Measurements from ENCODE around the gene TIMM10. TPM values are rescaled to one million over a fixed set of nuclear protein-coding genes. Genes with fewer than 3 reads are reported as not detected.

TIMM10 gene
- total and polyA plus RNA-seq, 2 donors = 46.3 to 49.3 TPM

GRCh38 chr11:57484141-57484710 lies 46.3 kb downstream of the TIMM10 start:
- Histone ChIP-seq H3K36me3 (ENCODE audit: control insufficient read depth in 2 of 2, insufficient read depth in 2 of 2, low read length in 1 of 2) (no peaks in the 10 kb centered on the region), H3K27me3 (ENCODE audit: control insufficient read depth in 2 of 2, insufficient read depth in 1 of 2, low read length in 1 of 2) (peaks cover 27 to 57% of the 10 kb centered on the region in 2 donors), H3K4me3 (ENCODE audit: low read length in 2 of 2) (no peak overlapping the region), H3K27ac (ENCODE audit: low read depth in 1 of 2, low read length in 1 of 2) (no peak overlapping the region), H3K4me1 (ENCODE audit: control insufficient read depth in 2 of 2, insufficient read depth in 2 of 2, low read length in 2 of 2) (peaks cover 7 to 16% of the 10 kb centered on the region in 2 donors), H3K9me3 (ENCODE audit: control insufficient read depth in 2 of 2, insufficient read depth in 1 of 2, low read length in 1 of 2) (no peaks in the 10 kb centered on the region)
- no peak for DNase-seq (ENCODE audit: low read depth in 6 of 9, low spot score in 9 of 9)
- 31% methylated on average over 7 of the region's 7 CpGs for WGBS

GRCh38 chr11:57483562-57483918 lies 47.0 kb downstream of the TIMM10 start:
- H3K4me3 ChIP-seq (ENCODE audit: low read length in 2 of 2) = no peak overlapping the region
- no peak overlapping the region for H3K27ac ChIP-seq (ENCODE audit: low read depth in 1 of 2, low read length in 1 of 2)
- H3K36me3 ChIP-seq (ENCODE audit: control insufficient read depth in 2 of 2, insufficient read depth in 2 of 2, low read length in 1 of 2) = no peaks in the 10 kb centered on the region
- peaks cover 27 to 64% of the 10 kb centered on the region in 2 donors for H3K27me3 ChIP-seq (ENCODE audit: control insufficient read depth in 2 of 2, insufficient read depth in 1 of 2, low read length in 1 of 2)
- 89% methylated on average over 3 of the region's 3 CpGs for WGBS
- H3K9me3 ChIP-seq (ENCODE audit: control insufficient read depth in 2 of 2, insufficient read depth in 1 of 2, low read length in 1 of 2) = no peaks in the 10 kb centered on the region
- H3K4me1 ChIP-seq (ENCODE audit: control insufficient read depth in 2 of 2, insufficient read depth in 2 of 2, low read length in 2 of 2) = peaks cover 7 to 16% of the 10 kb centered on the region in 2 donors
- DNase-seq (ENCODE audit: low read depth in 6 of 9, low spot score in 9 of 9) = no peak

- Histone ChIP-seq H3K4me1 (ENCODE audit: control insufficient read depth in 2 of 2, insufficient read depth in 2 of 2, low read length in 2 of 2) (peaks cover 7 to 16% of the 10 kb centered on the region in 2 donors), H3K36me3 (ENCODE audit: control insufficient read depth in 2 of 2, insufficient read depth in 2 of 2, low read length in 1 of 2) (no peaks in the 10 kb centered on the region), H3K4me3 (ENCODE audit: low read length in 2 of 2) (peak overlapping the region; percentile 17 to 40), H3K27me3 (ENCODE audit: control insufficient read depth in 2 of 2, insufficient read depth in 1 of 2, low read length in 1 of 2) (peaks cover 27 to 69% of the 10 kb centered on the region in 2 donors), H3K9me3 (ENCODE audit: control insufficient read depth in 2 of 2, insufficient read depth in 1 of 2, low read length in 1 of 2) (no peaks in the 10 kb centered on the region), H3K27ac (ENCODE audit: low read depth in 1 of 2, low read length in 1 of 2) (no peak overlapping the region)
- WGBS = 4% methylated on average over 52 of the region's 52 CpGs
- peak in 3 of 9 donors; percentile 47 to 61 (median 58) for DNase-seq (ENCODE audit: low read depth in 6 of 9, low spot score in 9 of 9)
These were observed 47.6 kb downstream of the TIMM10 start for GRCh38 chr11:57482782-57483561.

- Histone ChIP-seq H3K9me3 (ENCODE audit: control insufficient read depth in 2 of 2, insufficient read depth in 1 of 2, low read length in 1 of 2) (no peaks in the 10 kb centered on the region), H3K27me3 (ENCODE audit: control insufficient read depth in 2 of 2, insufficient read depth in 1 of 2, low read length in 1 of 2) (peaks cover 32 to 78% of the 10 kb centered on the region in 2 donors), H3K4me3 (ENCODE audit: low read length in 2 of 2) (peak overlapping the region; percentile 17 to 40), H3K27ac (ENCODE audit: low read depth in 1 of 2, low read length in 1 of 2) (no peak overlapping the region), H3K4me1 (ENCODE audit: control insufficient read depth in 2 of 2, insufficient read depth in 2 of 2, low read length in 2 of 2) (peaks cover 7 to 16% of the 10 kb centered on the region in 2 donors), H3K36me3 (ENCODE audit: control insufficient read depth in 2 of 2, insufficient read depth in 2 of 2, low read length in 1 of 2) (no peaks in the 10 kb centered on the region)
- no peak for DNase-seq (ENCODE audit: low read depth in 6 of 9, low spot score in 9 of 9)
- 31% methylated on average over 44 of the region's 44 CpGs for WGBS
These were observed 48.4 kb downstream of the TIMM10 start for GRCh38 chr11:57481915-57482781.

GRCh38 chr11:57481315-57481714 lies 49.2 kb downstream of the TIMM10 start:
- Histone ChIP-seq H3K27me3 (ENCODE audit: control insufficient read depth in 2 of 2, insufficient read depth in 1 of 2, low read length in 1 of 2) (peaks cover 40 to 86% of the 10 kb centered on the region in 2 donors), H3K36me3 (ENCODE audit: control insufficient read depth in 2 of 2, insufficient read depth in 2 of 2, low read length in 1 of 2) (no peaks in the 10 kb centered on the region), H3K4me1 (ENCODE audit: control insufficient read depth in 2 of 2, insufficient read depth in 2 of 2, low read length in 2 of 2) (peaks cover 13 to 22% of the 10 kb centered on the region in 2 donors), H3K9me3 (ENCODE audit: control insufficient read depth in 2 of 2, insufficient read depth in 1 of 2, low read length in 1 of 2) (no peaks in the 10 kb centered on the region), H3K27ac (ENCODE audit: low read depth in 1 of 2, low read length in 1 of 2) (no peak overlapping the region), H3K4me3 (ENCODE audit: low read length in 2 of 2) (no peak overlapping the region)
- DNase-seq (ENCODE audit: low read depth in 6 of 9, low spot score in 9 of 9) = no peak
- 54% methylated on average over 2 of the region's 2 CpGs for WGBS

GRCh38 chr11:57480409-57481137 lies 50.0 kb downstream of the TIMM10 start:
- Histone ChIP-seq H3K4me3 (ENCODE audit: low read length in 2 of 2) (no peak overlapping the region), H3K27ac (ENCODE audit: low read depth in 1 of 2, low read length in 1 of 2) (no peak overlapping the region), H3K9me3 (ENCODE audit: control insufficient read depth in 2 of 2, insufficient read depth in 1 of 2, low read length in 1 of 2) (peaks cover 0 to 3% of the 10 kb centered on the region in 2 donors), H3K4me1 (ENCODE audit: control insufficient read depth in 2 of 2, insufficient read depth in 2 of 2, low read length in 2 of 2) (peaks cover 18 to 28% of the 10 kb centered on the region in 2 donors), H3K36me3 (ENCODE audit: control insufficient read depth in 2 of 2, insufficient read depth in 2 of 2, low read length in 1 of 2) (no peaks in the 10 kb centered on the region), H3K27me3 (ENCODE audit: control insufficient read depth in 2 of 2, insufficient read depth in 1 of 2, low read length in 1 of 2) (peaks cover 48 to 93% of the 10 kb centered on the region in 2 donors)
- 57% methylated on average over 9 of the region's 9 CpGs for WGBS
- peak in 3 of 9 donors; percentile 35 to 64 (median 61) for DNase-seq (ENCODE audit: low read depth in 6 of 9, low spot score in 9 of 9)

- no peak for DNase-seq (ENCODE audit: low read depth in 6 of 9, low spot score in 9 of 9)
- H3K4me3 ChIP-seq (ENCODE audit: low read length in 2 of 2) = no peak overlapping the region
- peaks cover 49 to 96% of the 10 kb centered on the region in 2 donors for H3K27me3 ChIP-seq (ENCODE audit: control insufficient read depth in 2 of 2, insufficient read depth in 1 of 2, low read length in 1 of 2)
- H3K4me1 ChIP-seq (ENCODE audit: control insufficient read depth in 2 of 2, insufficient read depth in 2 of 2, low read length in 2 of 2) = peaks cover 20 to 30% of the 10 kb centered on the region in 2 donors
- WGBS = 79% methylated on average over 4 of the region's 4 CpGs
- H3K27ac ChIP-seq (ENCODE audit: low read depth in 1 of 2, low read length in 1 of 2) = no peak overlapping the region
- H3K36me3 ChIP-seq (ENCODE audit: control insufficient read depth in 2 of 2, insufficient read depth in 2 of 2, low read length in 1 of 2) = no peaks in the 10 kb centered on the region
- peaks cover 0 to 3% of the 10 kb centered on the region in 2 donors for H3K9me3 ChIP-seq (ENCODE audit: control insufficient read depth in 2 of 2, insufficient read depth in 1 of 2, low read length in 1 of 2)
These were observed 50.6 kb downstream of the TIMM10 start for GRCh38 chr11:57479911-57480310.

- WGBS = 86% methylated on average over 11 of the region's 11 CpGs
- Histone ChIP-seq H3K9me3 (ENCODE audit: control insufficient read depth in 2 of 2, insufficient read depth in 1 of 2, low read length in 1 of 2) (peaks cover 0 to 3% of the 10 kb centered on the region in 2 donors), H3K4me3 (ENCODE audit: low read length in 2 of 2) (no peak overlapping the region), H3K36me3 (ENCODE audit: control insufficient read depth in 2 of 2, insufficient read depth in 2 of 2, low read length in 1 of 2) (no peaks in the 10 kb centered on the region), H3K27ac (ENCODE audit: low read depth in 1 of 2, low read length in 1 of 2) (no peak overlapping the region), H3K4me1 (ENCODE audit: control insufficient read depth in 2 of 2, insufficient read depth in 2 of 2, low read length in 2 of 2) (peaks cover 28 to 38% of the 10 kb centered on the region in 2 donors), H3K27me3 (ENCODE audit: control insufficient read depth in 2 of 2, insufficient read depth in 1 of 2, low read length in 1 of 2) (peaks cover 49 to 96% of the 10 kb centered on the region in 2 donors)
- DNase-seq (ENCODE audit: low read depth in 6 of 9, low spot score in 9 of 9) = no peak
These were observed 51.4 kb downstream of the TIMM10 start for GRCh38 chr11:57479021-57479663.
